Peyer's patch (tissue), 4 donors: ENCODE data around the gene CTDSP1.

Experiments used
- POLR2A ChIP-seq, 2 donors: fragments of 450-650 bp; IDR thresholded peaks; one replicate each; pipeline ENCODE4 v1.5.1; 2017; ENCODE audit warnings: antibody characterized with exemption in 2 of 2, mild to moderate bottlenecking in 2 of 2, moderate library complexity in 2 of 2
- TF ChIP-seq, protein P1 (sequence below), 6 experiments: fragments of 450-650 bp in 4 of 6; fragments of 200-600 bp in 2 of 6; sonication (generic) in 1 of 6; IDR thresholded peaks; one replicate each; pipeline ENCODE4 v1.5.1; 2017 to 2019; ENCODE audit warnings: antibody characterized with exemption in 6 of 6, mild to moderate bottlenecking in 3 of 6, moderate library complexity in 1 of 6

GRCh38 chr2:218369330-218369729 is 30.3 kb upstream of the CTDSP1 start:
- TF ChIP-seq, protein P1, sequence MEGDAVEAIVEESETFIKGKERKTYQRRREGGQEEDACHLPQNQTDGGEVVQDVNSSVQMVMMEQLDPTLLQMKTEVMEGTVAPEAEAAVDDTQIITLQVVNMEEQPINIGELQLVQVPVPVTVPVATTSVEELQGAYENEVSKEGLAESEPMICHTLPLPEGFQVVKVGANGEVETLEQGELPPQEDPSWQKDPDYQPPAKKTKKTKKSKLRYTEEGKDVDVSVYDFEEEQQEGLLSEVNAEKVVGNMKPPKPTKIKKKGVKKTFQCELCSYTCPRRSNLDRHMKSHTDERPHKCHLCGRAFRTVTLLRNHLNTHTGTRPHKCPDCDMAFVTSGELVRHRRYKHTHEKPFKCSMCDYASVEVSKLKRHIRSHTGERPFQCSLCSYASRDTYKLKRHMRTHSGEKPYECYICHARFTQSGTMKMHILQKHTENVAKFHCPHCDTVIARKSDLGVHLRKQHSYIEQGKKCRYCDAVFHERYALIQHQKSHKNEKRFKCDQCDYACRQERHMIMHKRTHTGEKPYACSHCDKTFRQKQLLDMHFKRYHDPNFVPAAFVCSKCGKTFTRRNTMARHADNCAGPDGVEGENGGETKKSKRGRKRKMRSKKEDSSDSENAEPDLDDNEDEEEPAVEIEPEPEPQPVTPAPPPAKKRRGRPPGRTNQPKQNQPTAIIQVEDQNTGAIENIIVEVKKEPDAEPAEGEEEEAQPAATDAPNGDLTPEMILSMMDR (IDR thresholded peaks at IDR 0.05), result no peak
- TF ChIP-seq POLR2A (IDR thresholded peaks at IDR 0.05), result no peak
